H1 (cell line): ENCODE data around the gene CD1D. TPM values are rescaled to one million over a fixed set of nuclear protein-coding genes. Genes with fewer than 3 reads are reported as not detected.

Experiments used
- CTCF ChIA-PET: fragments of 300-600 bp; sonication (Branson Sonifier 250); formaldehyde crosslinking; loops from one replicate; lab custom pipeline; 2021; ENCODE audit not compliant: partially characterized antibody; lab: Charles Lee
- POLR2A ChIA-PET: fragments of 300-600 bp; sonication (Branson Sonifier 250); formaldehyde crosslinking; loops from one replicate; lab custom pipeline; 2021; ENCODE audit warnings: inconsistent platforms; ENCODE audit not compliant: partially characterized antibody; lab: Charles Lee
- DNase-seq, 2 experiments: peaks; one replicate each; pipeline versions ENCODE4 v3.0.0 to v3.0.0-alpha.2; 2010 to 2022; ENCODE audit warnings: low spot score in 2 of 2, low read depth in 1 of 2, mixed read lengths in 1 of 2
- FAIRE-seq: peaks from 2 replicates; lab custom pipeline; 2011; peaks lifted over from hg19 to GRCh38; lab: Jason Lieb, UNC
- H2AFZ ChIP-seq: 2 replicates; pipeline ENCODE4 v1.8.1; 2012; ENCODE audit warnings: low read length, inconsistent platforms
- H2AK5ac ChIP-seq: 2 replicates; pipeline ENCODE4 v1.6.1; 2013; ENCODE audit warnings: low read depth, low read length
- H2BK120ac ChIP-seq: replicated peaks from 2 replicates; pipeline ENCODE3; 2013; ENCODE audit warnings: low read depth, low read length, inconsistent platforms
- H2BK12ac ChIP-seq: 2 replicates; pipeline ENCODE4 v1.6.1; 2013; ENCODE audit warnings: low read depth, low read length
- H2BK15ac ChIP-seq: 2 replicates; pipeline ENCODE4 v1.6.1; 2013; ENCODE audit warnings: low read length
- H2BK20ac ChIP-seq: 2 replicates; pipeline ENCODE4 v1.6.1; 2013; ENCODE audit warnings: low read length
- H2BK5ac ChIP-seq: 2 replicates; pipeline ENCODE4 v1.6.1; 2013; ENCODE audit warnings: low read depth, low read length
- H3K14ac ChIP-seq: 2 replicates; pipeline ENCODE4 v1.6.1; 2013; ENCODE audit warnings: inconsistent platforms; ENCODE audit not compliant: insufficient read length
- H3K18ac ChIP-seq: 2 replicates; pipeline ENCODE4 v1.6.1; 2013; ENCODE audit warnings: low read length; ENCODE audit errors: extremely low read depth
- H3K23ac ChIP-seq: 2 replicates; pipeline ENCODE4 v1.6.1; 2013; ENCODE audit warnings: inconsistent platforms; ENCODE audit not compliant: insufficient read length
- H3K23me2 ChIP-seq: 2 replicates; pipeline ENCODE4 v1.6.1; 2013; ENCODE audit warnings: low read depth, low read length
- H3K27ac ChIP-seq: 2 replicates; pipeline ENCODE4 v1.6.1; 2011; ENCODE audit warnings: low read depth, low read length, inconsistent platforms
- H3K27me3 ChIP-seq, 4 experiments: replicated peaks in 1 of 4; 1 replicate in 1 of 4; 2 replicates in 3 of 4; pipeline versions ENCODE4 v1.6.1 to v1.8.1; 2011 to 2013; ENCODE audit warnings: low read length in 3 of 4, mild to moderate bottlenecking in 3 of 4, inconsistent platforms in 2 of 4, mixed read lengths in 2 of 4, moderate library complexity in 1 of 4; ENCODE audit not compliant: control insufficient read depth in 3 of 4, insufficient read depth in 3 of 4; ENCODE audit errors: extremely low read depth in 1 of 4
- H3K36me3 ChIP-seq, 4 experiments: 2 replicates each; pipeline versions ENCODE4 v1.6.1 to v1.8.1; 2011 to 2013; ENCODE audit warnings: mild to moderate bottlenecking in 4 of 4, low read length in 3 of 4, moderate library complexity in 2 of 4, control low read depth in 1 of 4, inconsistent platforms in 1 of 4; ENCODE audit not compliant: insufficient read depth in 4 of 4, control insufficient read depth in 2 of 4
- H3K4ac ChIP-seq: replicated peaks from 2 replicates; pipeline ENCODE3; 2013; ENCODE audit warnings: low read length, low read depth, mixed read lengths, inconsistent platforms; ENCODE audit not compliant: insufficient read length
- H3K4me1 ChIP-seq, 4 experiments: replicated peaks in 1 of 4; 1 replicate in 1 of 4; 2 replicates in 3 of 4; pipeline versions ENCODE4 v1.6.1 to v1.8.1; 2011 to 2013; ENCODE audit warnings: low read length in 3 of 4, inconsistent platforms in 2 of 4, mixed read lengths in 1 of 4; ENCODE audit not compliant: insufficient read depth in 4 of 4, control insufficient read depth in 3 of 4
- H3K4me2 ChIP-seq, 2 experiments: 2 replicates each; pipeline versions ENCODE4 v1.6.1 to v1.8.1; 2011 to 2013; ENCODE audit warnings: low read depth in 2 of 2, low read length in 2 of 2, control low read depth in 1 of 2, inconsistent platforms in 1 of 2, mild to moderate bottlenecking in 1 of 2; ENCODE audit not compliant: insufficient read depth in 1 of 2
- H3K4me3 ChIP-seq, 4 experiments: fragments of 200-600, 300-600 bp in 1 of 4; sonication (generic), shearing (Covaris generic), sonication (Bioruptor Twin) in 1 of 4; 2 replicates each; pipeline versions ENCODE4 v1.5.1 to v1.8.1; 2011 to 2016; ENCODE audit warnings: low read length in 4 of 4, low read depth in 3 of 4, control low read depth in 2 of 4, inconsistent platforms in 2 of 4, mild to moderate bottlenecking in 2 of 4, mixed read lengths in 1 of 4, moderate library complexity in 1 of 4; ENCODE audit not compliant: insufficient read depth in 2 of 4; ENCODE audit errors: extremely low read depth in 1 of 4
- H3K56ac ChIP-seq: replicated peaks from 2 replicates; pipeline ENCODE3; 2013; ENCODE audit warnings: low read depth, mild to moderate bottlenecking, mixed read lengths, low read length, inconsistent platforms; ENCODE audit not compliant: insufficient read length
- H3K79me1 ChIP-seq: 2 replicates; pipeline ENCODE4 v1.6.1; 2013; ENCODE audit warnings: low read depth, low read length, control low read depth
- H3K79me2 ChIP-seq, 2 experiments: 2 replicates each; pipeline versions ENCODE4 v1.6.1 to v1.8.1; 2012 to 2013; ENCODE audit warnings: low read length in 2 of 2, mild to moderate bottlenecking in 2 of 2, inconsistent platforms in 1 of 2; ENCODE audit not compliant: insufficient read depth in 2 of 2, control insufficient read depth in 1 of 2
- H3K9ac ChIP-seq, 4 experiments: replicated peaks in 1 of 4; 1 replicate in 1 of 4; 2 replicates in 3 of 4; pipeline versions ENCODE4 v1.6.1 to v1.8.1; 2011 to 2013; ENCODE audit warnings: low read depth in 3 of 4, low read length in 3 of 4, control low read depth in 2 of 4, mild to moderate bottlenecking in 2 of 4, moderate library complexity in 2 of 4, inconsistent platforms in 1 of 4; ENCODE audit errors: extremely low read depth in 1 of 4
- H3K9me3 ChIP-seq, 2 experiments: 2 replicates each; pipeline versions ENCODE4 v1.6.1 to v1.8.1; 2012 to 2013; ENCODE audit warnings: mild to moderate bottlenecking in 2 of 2, moderate library complexity in 2 of 2, control low read depth in 1 of 2, inconsistent platforms in 1 of 2, low read depth in 1 of 2, low read length in 1 of 2, mixed read lengths in 1 of 2; ENCODE audit not compliant: insufficient read depth in 2 of 2
- H4K20me1 ChIP-seq, 2 experiments: replicated peaks in 1 of 2; 2 replicates each; pipeline versions ENCODE3 to v1.8.1; 2011 to 2013; ENCODE audit warnings: inconsistent platforms in 2 of 2, low read length in 2 of 2, mild to moderate bottlenecking in 1 of 2; ENCODE audit not compliant: insufficient read depth in 2 of 2, control insufficient read depth in 1 of 2
- H4K5ac ChIP-seq: 2 replicates; pipeline ENCODE4 v1.6.1; 2013; ENCODE audit warnings: low read length, low read depth, mixed read lengths, inconsistent platforms; ENCODE audit not compliant: insufficient read length
- H4K8ac ChIP-seq: 2 replicates; pipeline ENCODE4 v1.8.0; 2013; ENCODE audit warnings: mild to moderate bottlenecking, moderate library complexity, low read length, inconsistent platforms; ENCODE audit not compliant: insufficient read depth; ENCODE audit errors: extremely low read depth
- H4K91ac ChIP-seq: replicated peaks from 2 replicates; pipeline ENCODE3; 2013; ENCODE audit warnings: low read length, mixed read lengths, inconsistent platforms; ENCODE audit not compliant: insufficient read length
- ASH2L ChIP-seq: fragments of 200-600, 300-600 bp; sonication (generic); IDR thresholded peaks from one replicate; pipeline ENCODE4 v1.7.1; 2017; ENCODE audit warnings: low read length
- BACH1 ChIP-seq: IDR thresholded peaks from 2 replicates; pipeline ENCODE4 v1.6.1; 2012; ENCODE audit warnings: low read length, improper control_type of control experiment
- CBX5 ChIP-seq: fragments of 300-800, 300-1000 bp; sonication (generic); IDR thresholded peaks from 2 replicates; pipeline ENCODE4 v1.7.1; 2016; ENCODE audit warnings: antibody characterized with exemption, low read length, low read depth
- POLR2A ChIP-seq, 2 experiments: IDR thresholded peaks; 1 replicate in 1 of 2; 2 replicates in 1 of 2; pipeline ENCODE4 v1.6.1; 2011; ENCODE audit warnings: low read depth in 2 of 2, low read length in 2 of 2, mild to moderate bottlenecking in 2 of 2; ENCODE audit errors: control extremely low read depth in 1 of 2
- RAD21 ChIP-seq, 2 experiments: IDR thresholded peaks in 1 of 2; conservative IDR thresholded peaks in 1 of 2; 2 replicates each; pipeline ENCODE4 v1.6.1; 2011; ENCODE audit warnings: low read depth in 2 of 2, low read length in 2 of 2, improper control_type of control experiment in 1 of 2, inconsistent platforms in 1 of 2, mild to moderate bottlenecking in 1 of 2, moderate library complexity in 1 of 2
- RBBP5 ChIP-seq: IDR thresholded peaks from 2 replicates; pipeline ENCODE4 v1.7.1; 2012; ENCODE audit warnings: low read depth, mild to moderate bottlenecking, inconsistent platforms, low read length, moderate library complexity, borderline replicate concordance
- RNF2 ChIP-seq: fragments of 200-900, 300-1000 bp; sonication (generic); IDR thresholded peaks from 2 replicates; pipeline ENCODE4 v1.7.1; 2016; ENCODE audit warnings: borderline replicate concordance, low read depth, mild to moderate bottlenecking, antibody characterized with exemption, low read length; ENCODE audit not compliant: poor library complexity, severe bottlenecking; ENCODE audit errors: missing control alignments
- SIN3A ChIP-seq, 2 experiments: IDR thresholded peaks in 1 of 2; conservative IDR thresholded peaks in 1 of 2; 2 replicates each; pipeline ENCODE4 v1.6.1; 2011 to 2012; ENCODE audit warnings: low read length in 2 of 2, improper control_type of control experiment in 1 of 2, low read depth in 1 of 2, mild to moderate bottlenecking in 1 of 2
- SP2 ChIP-seq: IDR thresholded peaks from 2 replicates; pipeline ENCODE4 v1.6.1; 2012; ENCODE audit warnings: mild to moderate bottlenecking, low read length, inconsistent platforms
- SP4 ChIP-seq: IDR thresholded peaks from 2 replicates; pipeline ENCODE4 v1.6.1; 2012; ENCODE audit warnings: low read length, inconsistent platforms
- TEAD4 ChIP-seq: IDR thresholded peaks from 2 replicates; pipeline ENCODE4 v1.6.1; 2012; ENCODE audit warnings: low read depth, low read length, inconsistent platforms, mixed read lengths
- WGBS, 2 experiments: shearing (Covaris generic) in 1 of 2; methylation state at CpG; one replicate each; pipeline versions ENCODE4 v1.1.6 to v1.1.7; 2013 to 2015; ENCODE audit warnings: low lambda C conversion rate in 2 of 2, mixed read lengths in 2 of 2, inconsistent platforms in 1 of 2, low coverage in 1 of 2, missing lambda C conversion rate in 1 of 2; ENCODE audit not compliant: insufficient replicate concordance in 2 of 2, insufficient coverage in 1 of 2, insufficient read length in 1 of 2; ENCODE audit errors: extremely low coverage in 1 of 2, missing lambda C conversion rate in 1 of 2; 5-methylcytosine and 5-hydroxymethylcytosine counted together
- polyA plus RNA-seq, 7 experiments: library from polyadenylated mRNA; depleted of rRNA in 3 of 7; stranded (reverse) in 5 of 7; unstranded in 2 of 7; fragments of >200 nt in 5 of 7; fragments of 200-250 nt in 2 of 7; gene quantifications; 1 replicate in 5 of 7; 2 replicates in 1 of 7; 4 replicates in 1 of 7; pipeline versions ENCODE4 v1.2.1 to v1.2.3, GENCODE V29; 2011 to 2013; ENCODE audit warnings: missing spikeins in 2 of 7, mixed read lengths in 2 of 7
- total RNA-seq: library from RNA; stranded (reverse); fragmentation: NEBNext Ultra II Directional; extraction: Animal tissue kit (Norgen Biotek cat#: 25700); gene quantifications from 2 replicates; pipeline ENCODE4 v1.2.1, GENCODE V29; 2021
- TF ChIP-seq, protein P1 (sequence below): IDR thresholded peaks from 2 replicates; pipeline ENCODE4 v1.6.1; 2011; ENCODE audit warnings: low read depth, mild to moderate bottlenecking, low read length; ENCODE audit not compliant: insufficient read depth
- TF ChIP-seq, protein P2 (sequence below): IDR thresholded peaks from 2 replicates; pipeline ENCODE4 v1.6.1; 2012; ENCODE audit warnings: inconsistent platforms

Gene CD1D
- total and polyA plus RNA-seq, 2 of the 8 experiments (the other 6 are each of a cell fraction or from before 2014, with no cell fraction given): 1.1 to 1.6 TPM

DNA sequence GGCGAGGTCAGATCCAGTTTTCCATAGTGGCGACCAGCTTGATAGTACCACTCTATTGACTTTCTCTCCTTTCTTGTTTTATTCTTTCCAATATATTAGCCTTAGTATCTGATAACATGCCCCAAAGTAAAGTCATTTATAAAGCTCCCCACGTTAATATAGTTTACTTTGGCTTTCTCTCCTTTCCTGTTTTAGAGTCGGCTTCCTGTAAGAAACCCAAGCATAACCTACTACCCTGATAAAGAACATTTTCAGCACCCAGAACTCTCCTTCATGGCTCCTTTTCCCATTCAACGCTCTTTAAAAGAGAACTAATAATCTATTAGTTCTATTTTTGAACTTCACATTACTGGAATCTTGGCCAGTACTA is 23.7 kb downstream of the CD1D start:
- Histone ChIP-seq H2BK5ac (no peak overlapping the region), H3K27me3 (no peaks in the 10 kb centered on the region), H3K4me1 (peaks cover 0 to 3% (median 1%) of the 10 kb centered on the region in 4 experiments; a peak in 1 of 7 replicates), H2BK120ac (no peak overlapping the region), H3K4me2 (no peak overlapping the region), H3K56ac (no peak overlapping the region), H2AK5ac (no peak overlapping the region), H3K23me2 (no peaks in the 10 kb centered on the region), H3K9me3 (no peaks in the 10 kb centered on the region), H3K36me3 (no peaks in the 10 kb centered on the region), H3K9ac (no peak overlapping the region), H3K23ac (no peak overlapping the region), H2BK15ac (no peak overlapping the region), H3K14ac (no peak overlapping the region), H3K79me1 (no peaks in the 10 kb centered on the region), H2BK20ac (no peak overlapping the region), H4K5ac (no peak overlapping the region), H3K27ac (no peak overlapping the region), H2AFZ (no peak overlapping the region), H4K8ac (no peak overlapping the region), H4K91ac (no peak overlapping the region), H3K79me2 (no peaks in the 10 kb centered on the region), H3K4me3 (no peak overlapping the region), H4K20me1 (no peaks in the 10 kb centered on the region), H3K4ac (no peak overlapping the region), H2BK12ac (no peak overlapping the region), H3K18ac (no peak overlapping the region)
- 88% methylated on average over 5 of the region's 5 CpGs; no CpG with 5 or more reads in 1 of the 2 experiments for WGBS, 2 experiments
- FAIRE-seq (no peak), DNase-seq (no peak)
- ChIA-PET CTCF (interaction anchor here (0.7 to 3.5 kb wide), 55 partner anchors 8 to 1387 kb away, joined by 3 to 42 read pairs (median 5); partner anchors contain the start of genes CD1B, OR10K1 and OR10T2), POLR2A (no interaction called here)
- TF ChIP-seq, protein P1, sequence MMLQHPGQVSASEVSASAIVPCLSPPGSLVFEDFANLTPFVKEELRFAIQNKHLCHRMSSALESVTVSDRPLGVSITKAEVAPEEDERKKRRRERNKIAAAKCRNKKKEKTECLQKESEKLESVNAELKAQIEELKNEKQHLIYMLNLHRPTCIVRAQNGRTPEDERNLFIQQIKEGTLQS: no peak
- TF ChIP-seq, protein P2, sequence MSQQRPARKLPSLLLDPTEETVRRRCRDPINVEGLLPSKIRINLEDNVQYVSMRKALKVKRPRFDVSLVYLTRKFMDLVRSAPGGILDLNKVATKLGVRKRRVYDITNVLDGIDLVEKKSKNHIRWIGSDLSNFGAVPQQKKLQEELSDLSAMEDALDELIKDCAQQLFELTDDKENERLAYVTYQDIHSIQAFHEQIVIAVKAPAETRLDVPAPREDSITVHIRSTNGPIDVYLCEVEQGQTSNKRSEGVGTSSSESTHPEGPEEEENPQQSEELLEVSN: no peak
- TF ChIP-seq ASH2L (no peak), RNF2 (no peak), CBX5 (no peak), SP4 (no peak), SP2 (no peak), RAD21 (IDR thresholded peaks at IDR 0.05 in 1 of 2, conservative IDR thresholded peaks at IDR 0.05 in 1 of 2; ENCODE audit: low read depth in 2 of 2, low read length in 2 of 2) (no peak), SIN3A (conservative IDR thresholded peaks at IDR 0.05 in 1 of 2, IDR thresholded peaks at IDR 0.05 in 1 of 2; ENCODE audit: low read depth in 1 of 2, low read length in 2 of 2) (no peak), BACH1 (no peak), TEAD4 (no peak), RBBP5 (no peak), POLR2A (IDR thresholded peaks at IDR 0.05; ENCODE audit: control extremely low read depth in 1 of 2, low read depth in 2 of 2, low read length in 2 of 2) (no peak)
